ENCODE data around the gene PTOV1.

The PTOV1 gene

DNA sequence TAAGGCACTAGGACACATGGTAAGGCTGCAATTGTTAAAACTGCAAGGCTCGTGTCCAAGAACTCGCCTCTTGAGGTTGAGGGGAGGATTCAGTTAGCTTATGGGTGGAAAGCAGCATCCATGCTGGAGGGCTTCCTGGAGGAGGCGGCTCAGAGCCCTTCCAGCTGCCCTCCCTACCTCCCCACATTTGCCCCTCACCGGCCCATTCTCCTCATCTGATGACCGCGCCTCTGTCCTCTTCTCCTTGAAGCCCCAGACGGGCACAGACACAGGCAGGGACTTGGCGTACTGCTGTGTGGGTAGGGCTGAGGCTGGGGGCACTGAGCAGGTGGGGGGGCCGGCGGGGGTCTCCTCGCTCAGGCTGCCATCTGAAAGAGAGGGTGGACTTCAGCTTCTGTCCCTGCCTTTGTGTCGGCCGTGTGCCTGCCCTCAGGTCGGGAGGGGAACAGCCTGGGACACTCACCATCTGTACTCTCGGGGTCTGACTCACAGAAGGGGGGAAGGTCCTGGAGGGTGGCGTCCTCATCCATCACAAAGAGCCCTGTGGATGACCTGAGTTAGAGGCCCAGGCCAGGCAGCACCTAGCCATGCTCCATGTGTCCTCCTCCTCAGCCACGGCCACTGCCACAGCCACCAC, 20.5 kb downstream of the PTOV1 start:
- Mint-ChIP-seq H3K4me1 (peaks cover 31% of the 10 kb centered on the region), H3K27me3 (no peaks in the 10 kb centered on the region), H3K4me3 (no peak overlapping the region), H3K9me3 (no peaks in the 10 kb centered on the region), H3K36me3 (no peaks in the 10 kb centered on the region), H3K27ac (no peak overlapping the region)

DNA sequence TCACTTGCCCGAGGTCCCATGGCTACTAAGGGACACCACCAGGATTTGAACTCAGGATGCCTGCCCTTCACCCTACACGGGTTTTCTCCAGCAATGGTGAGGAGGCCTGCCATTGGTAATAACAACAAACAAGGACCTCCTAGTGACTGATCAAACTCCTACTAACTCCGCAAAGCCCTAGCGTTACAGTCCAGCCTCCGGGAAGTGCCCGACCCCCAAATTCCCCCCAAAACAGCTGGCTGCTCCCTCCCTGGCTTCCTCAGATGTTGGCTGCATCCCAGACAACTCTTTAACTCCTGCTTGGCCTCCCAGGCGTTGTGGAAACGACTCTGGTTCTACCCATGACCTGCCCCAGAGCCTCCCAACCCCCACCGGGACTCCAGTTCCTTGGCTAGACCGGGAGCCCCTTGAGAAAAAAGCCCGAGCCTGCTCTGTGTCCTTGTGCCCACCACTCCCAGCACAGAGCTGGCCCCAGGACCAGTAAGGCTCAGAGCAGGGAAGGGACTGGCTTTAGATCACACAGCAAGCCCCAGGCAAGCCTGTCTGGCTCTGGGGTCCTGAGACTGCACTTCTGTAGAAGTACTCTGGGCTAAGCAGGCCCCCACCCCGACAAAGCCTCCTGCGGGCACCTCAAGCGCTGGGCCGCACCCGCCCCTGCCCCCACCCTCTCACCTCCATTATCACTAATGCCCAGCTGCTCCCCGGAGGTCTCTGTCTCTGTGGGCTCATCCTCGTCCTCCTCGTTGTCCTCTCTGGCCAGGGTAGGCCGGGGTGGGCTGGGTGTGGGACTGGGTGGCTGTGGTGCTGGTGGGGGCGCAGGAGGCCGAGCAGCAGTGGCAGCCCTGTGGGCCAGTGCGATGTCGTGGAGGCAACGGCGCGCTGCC, 21.5 kb downstream of the PTOV1 start:
- Mint-ChIP-seq H3K4me3 (no peak overlapping the region), H3K4me1 (peaks cover 22% of the 10 kb centered on the region), H3K9me3 (no peaks in the 10 kb centered on the region), H3K27ac (no peak overlapping the region), H3K27me3 (no peaks in the 10 kb centered on the region), H3K36me3 (no peaks in the 10 kb centered on the region)

DNA sequence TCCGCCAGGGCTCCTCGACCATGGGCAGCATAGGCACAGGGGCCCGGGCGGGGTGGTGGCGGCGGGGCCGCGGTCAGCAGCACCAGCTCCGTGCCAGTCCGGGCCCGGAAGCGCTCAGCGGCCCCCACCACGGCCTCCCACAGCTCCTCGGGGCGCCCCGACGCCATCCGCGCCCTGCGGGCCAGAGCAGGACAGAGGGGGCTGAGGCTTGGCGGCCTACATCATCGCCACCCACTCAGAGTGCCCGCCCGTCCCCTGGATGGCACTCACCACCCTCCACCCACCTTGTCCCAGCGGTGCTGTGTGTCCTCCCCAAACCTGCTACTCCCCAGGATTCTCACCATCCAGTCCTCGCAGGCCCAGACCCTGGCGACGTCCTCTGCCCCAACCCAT, 22.2 kb downstream of the PTOV1 start:
- no peaks in the 10 kb centered on the region for H3K9me3 Mint-ChIP-seq
- H3K27me3 Mint-ChIP-seq, result no peaks in the 10 kb centered on the region
- no peak overlapping the region for H3K4me3 Mint-ChIP-seq
- H3K27ac Mint-ChIP-seq, result no peak overlapping the region
- peaks cover 21% of the 10 kb centered on the region for H3K4me1 Mint-ChIP-seq
- H3K36me3 Mint-ChIP-seq, result no peaks in the 10 kb centered on the region

DNA sequence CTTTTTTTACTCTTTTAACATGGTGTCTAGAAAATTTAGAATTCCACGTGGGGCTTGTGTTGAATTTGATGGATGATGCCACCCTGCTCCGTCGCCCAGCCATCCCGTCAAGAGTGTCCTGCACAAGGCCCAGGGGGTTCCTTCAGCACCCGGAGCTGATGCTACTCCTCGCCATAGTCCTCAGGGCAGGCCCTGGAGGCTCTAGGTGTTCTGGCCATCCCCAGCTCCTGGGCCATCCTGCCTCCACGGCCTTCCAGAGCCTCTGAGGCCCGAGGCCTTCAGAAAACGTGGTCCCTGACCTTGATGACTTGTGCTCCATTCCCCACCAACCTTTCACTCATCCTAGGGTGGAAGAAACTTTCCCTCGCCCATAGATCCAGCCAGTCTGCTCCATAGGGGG, 22.9 kb downstream of the PTOV1 start:
- H3K4me3 Mint-ChIP-seq, result no peak overlapping the region
- no peaks in the 10 kb centered on the region for H3K9me3 Mint-ChIP-seq
- no peaks in the 10 kb centered on the region for H3K27me3 Mint-ChIP-seq
- H3K4me1 Mint-ChIP-seq, result peaks cover 28% of the 10 kb centered on the region
- H3K36me3 Mint-ChIP-seq, result no peaks in the 10 kb centered on the region
- no peak overlapping the region for H3K27ac Mint-ChIP-seq

DNA sequence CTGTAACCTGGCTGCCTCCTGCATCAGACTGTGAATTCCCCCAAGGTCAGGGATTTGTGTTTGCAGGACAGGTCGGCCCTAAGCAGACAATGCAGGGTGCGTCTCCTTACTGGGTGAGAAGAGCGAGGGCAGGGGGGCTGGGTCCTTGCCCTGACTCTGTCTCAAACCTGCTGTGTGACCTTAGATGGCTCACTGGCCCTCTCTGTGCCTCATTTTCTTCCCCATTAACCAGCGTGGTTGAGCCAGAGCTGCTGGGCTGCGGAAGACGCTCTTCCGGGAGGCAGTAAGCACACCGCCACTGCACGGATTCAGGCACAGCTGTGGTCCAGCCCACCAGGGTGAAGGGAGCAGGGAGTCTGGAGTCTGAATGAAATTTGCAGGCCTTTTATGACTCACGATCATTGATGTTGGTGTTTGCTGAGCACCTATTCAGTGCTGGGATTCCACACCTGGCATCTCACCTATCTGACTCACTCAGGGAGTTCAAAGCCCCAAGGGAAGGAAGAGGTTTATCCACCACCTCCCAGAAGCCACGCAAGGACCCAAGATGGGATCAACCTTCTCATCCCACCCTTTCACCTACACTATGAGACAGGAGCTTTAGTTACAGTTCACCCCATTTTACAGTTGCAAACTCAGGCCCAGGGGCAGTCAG, 23.7 kb downstream of the PTOV1 start:
- H3K36me3 Mint-ChIP-seq, result no peaks in the 10 kb centered on the region
- H3K4me1 Mint-ChIP-seq, result peaks cover 33% of the 10 kb centered on the region
- H3K27ac Mint-ChIP-seq, result peak overlapping the region; percentile 59
- no peak overlapping the region for H3K4me3 Mint-ChIP-seq
- H3K9me3 Mint-ChIP-seq, result no peaks in the 10 kb centered on the region
- H3K27me3 Mint-ChIP-seq, result no peaks in the 10 kb centered on the region

DNA sequence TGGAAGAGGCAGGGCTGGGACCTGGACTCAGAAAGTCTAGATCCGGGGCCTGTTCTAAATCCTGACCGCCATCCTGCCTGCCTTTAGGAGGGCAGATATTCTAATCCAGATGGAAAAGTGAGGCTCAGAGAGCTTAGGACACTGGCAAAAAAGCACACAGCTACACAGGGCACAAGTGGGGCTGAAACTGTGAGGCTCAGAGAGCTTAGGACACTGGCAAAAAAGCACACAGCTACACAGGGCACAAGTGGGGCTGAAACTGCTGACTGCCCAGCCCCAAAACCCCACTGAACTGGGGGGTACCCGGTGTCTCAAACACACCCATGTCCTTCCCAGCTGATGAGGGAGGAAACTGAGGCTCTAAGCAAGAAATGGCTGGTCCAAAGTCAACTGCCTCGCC, 24.2 kb downstream of the PTOV1 start:
- H3K4me1 Mint-ChIP-seq, result peaks cover 32% of the 10 kb centered on the region
- peak overlapping the region; percentile 59 for H3K27ac Mint-ChIP-seq
- no peaks in the 10 kb centered on the region for H3K27me3 Mint-ChIP-seq
- no peaks in the 10 kb centered on the region for H3K9me3 Mint-ChIP-seq
- H3K4me3 Mint-ChIP-seq, result no peak overlapping the region
- no peaks in the 10 kb centered on the region for H3K36me3 Mint-ChIP-seq

DNA sequence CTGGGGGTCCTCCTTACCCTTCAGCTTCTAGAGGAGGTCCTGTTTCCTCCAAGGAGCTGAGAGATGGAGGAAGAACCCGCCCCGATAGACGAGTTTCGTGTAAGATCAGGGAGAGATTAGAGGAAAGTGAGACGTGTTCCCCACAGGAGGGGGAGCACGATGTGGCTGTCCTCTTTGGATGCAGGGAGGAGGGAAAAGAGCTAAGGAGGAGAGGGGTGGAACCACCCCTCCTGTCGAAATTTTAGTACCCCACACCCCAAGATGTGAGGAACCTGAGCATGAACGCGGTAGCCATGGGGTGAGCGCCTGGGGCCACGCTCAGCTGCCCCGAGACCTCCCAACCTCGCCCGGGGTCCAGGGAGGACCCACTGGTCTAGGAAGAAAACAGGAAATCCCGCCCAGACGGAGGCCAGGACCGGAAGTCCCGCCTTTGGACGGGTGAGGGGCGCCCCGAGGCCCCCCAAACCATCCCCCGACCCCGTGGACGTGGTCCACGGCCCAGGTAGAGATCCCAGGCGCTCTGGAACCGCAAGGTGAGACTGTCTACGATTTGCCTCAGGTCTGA, 25.0 kb downstream of the PTOV1 start:
- no peaks in the 10 kb centered on the region for H3K27me3 Mint-ChIP-seq
- H3K27ac Mint-ChIP-seq, result no peak overlapping the region
- no peaks in the 10 kb centered on the region for H3K9me3 Mint-ChIP-seq
- H3K36me3 Mint-ChIP-seq, result no peaks in the 10 kb centered on the region
- peaks cover 30% of the 10 kb centered on the region for H3K4me1 Mint-ChIP-seq
- no peak overlapping the region for H3K4me3 Mint-ChIP-seq

DNA sequence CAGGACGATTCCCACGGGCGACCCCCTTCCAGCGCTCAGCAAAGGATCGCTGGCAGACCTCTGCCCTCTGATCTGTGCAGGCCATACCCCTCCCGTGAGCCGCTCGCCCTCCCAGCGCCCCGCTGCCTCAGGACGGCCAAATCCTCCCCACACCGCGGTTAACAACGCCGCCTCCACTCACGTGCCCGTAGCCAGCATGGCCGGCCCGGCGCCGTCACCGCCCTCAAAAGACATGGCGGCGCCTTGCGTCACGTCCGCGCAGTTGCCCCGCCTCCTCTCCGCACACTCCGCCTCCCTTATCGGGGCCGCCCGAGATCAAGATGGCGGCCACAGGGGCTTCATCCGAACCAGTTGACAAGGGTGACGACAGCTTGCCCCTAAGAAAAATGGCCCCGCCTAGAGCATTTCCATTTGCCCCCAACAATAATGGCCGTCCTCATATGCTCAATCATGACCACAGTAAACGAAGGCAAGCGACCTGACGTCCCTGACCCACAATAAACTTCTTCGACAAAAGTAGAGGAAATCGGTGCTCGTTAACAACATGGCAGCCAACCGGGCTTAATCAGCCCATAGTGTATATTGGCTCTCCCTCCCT, 25.6 kb downstream of the PTOV1 start:
- H3K27me3 Mint-ChIP-seq, result no peaks in the 10 kb centered on the region
- H3K27ac Mint-ChIP-seq, result no peak overlapping the region
- no peaks in the 10 kb centered on the region for H3K36me3 Mint-ChIP-seq
- H3K4me3 Mint-ChIP-seq, result no peak overlapping the region
- no peaks in the 10 kb centered on the region for H3K9me3 Mint-ChIP-seq
- peaks cover 30% of the 10 kb centered on the region for H3K4me1 Mint-ChIP-seq

DNA sequence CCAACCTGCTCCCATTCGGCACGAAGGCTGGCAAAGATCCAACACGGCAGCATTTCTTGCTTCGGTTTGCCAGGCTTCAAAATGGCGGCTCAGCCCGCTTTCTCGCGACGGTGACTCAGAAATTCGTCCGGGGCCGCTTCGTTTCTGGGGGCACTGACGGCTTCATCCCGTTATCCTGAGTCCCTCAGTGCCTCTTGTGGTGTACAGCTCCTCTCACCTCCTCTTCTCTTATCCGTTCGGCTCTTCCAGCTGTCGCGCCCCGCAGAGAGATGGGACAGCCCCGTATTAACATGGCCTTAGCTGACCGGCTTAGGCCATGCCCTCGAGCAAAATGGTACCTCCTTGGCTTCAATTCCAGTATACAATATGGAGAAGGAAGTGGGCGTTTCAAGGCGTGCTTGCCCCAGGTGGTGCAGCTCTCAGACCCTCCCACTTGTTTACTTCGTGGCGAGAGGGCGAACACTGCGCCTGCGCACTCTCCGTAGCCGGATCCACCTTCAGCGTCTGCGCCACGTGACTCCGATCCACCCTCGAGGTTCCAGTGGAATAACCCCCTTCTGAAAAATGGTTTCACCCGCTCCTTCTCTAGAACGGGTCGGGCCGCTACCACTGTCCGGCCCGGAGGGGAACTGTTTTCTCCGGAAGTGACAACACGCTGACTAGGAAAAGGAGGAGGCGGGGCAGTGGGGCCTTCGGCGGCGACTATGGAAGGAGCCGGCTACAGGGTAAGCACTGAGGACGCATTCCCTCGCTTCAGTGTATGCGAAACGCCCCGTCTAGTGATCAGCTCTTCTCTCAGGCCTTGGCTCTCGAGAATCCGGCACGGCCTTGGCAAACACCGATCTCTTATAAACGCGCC, 26.3 kb downstream of the PTOV1 start, which contains the start of the genes AKT1S1 and TBC1D17:
AKT1S1 (minus strand) TSS at position 336 of the 859 bp plus-strand sequence. CDS start 4,060 bp downstream, outside the sequence.
TBC1D17 (plus strand) TSS at position 683 of the 859 bp plus-strand sequence; CDS start at position 705, 22 bp downstream.
- H3K27ac Mint-ChIP-seq, result peak within 1 kb of the TSS; percentile 94
- H3K36me3 Mint-ChIP-seq, result no peaks in the 10 kb centered on the region
- no peak within 1 kb of the TSS for H3K4me3 Mint-ChIP-seq
- H3K9me3 Mint-ChIP-seq, result no peaks in the 10 kb centered on the region
- H3K4me1 Mint-ChIP-seq, result peaks cover 26% of the 10 kb centered on the region
- no peaks in the 10 kb centered on the region for H3K27me3 Mint-ChIP-seq

DNA sequence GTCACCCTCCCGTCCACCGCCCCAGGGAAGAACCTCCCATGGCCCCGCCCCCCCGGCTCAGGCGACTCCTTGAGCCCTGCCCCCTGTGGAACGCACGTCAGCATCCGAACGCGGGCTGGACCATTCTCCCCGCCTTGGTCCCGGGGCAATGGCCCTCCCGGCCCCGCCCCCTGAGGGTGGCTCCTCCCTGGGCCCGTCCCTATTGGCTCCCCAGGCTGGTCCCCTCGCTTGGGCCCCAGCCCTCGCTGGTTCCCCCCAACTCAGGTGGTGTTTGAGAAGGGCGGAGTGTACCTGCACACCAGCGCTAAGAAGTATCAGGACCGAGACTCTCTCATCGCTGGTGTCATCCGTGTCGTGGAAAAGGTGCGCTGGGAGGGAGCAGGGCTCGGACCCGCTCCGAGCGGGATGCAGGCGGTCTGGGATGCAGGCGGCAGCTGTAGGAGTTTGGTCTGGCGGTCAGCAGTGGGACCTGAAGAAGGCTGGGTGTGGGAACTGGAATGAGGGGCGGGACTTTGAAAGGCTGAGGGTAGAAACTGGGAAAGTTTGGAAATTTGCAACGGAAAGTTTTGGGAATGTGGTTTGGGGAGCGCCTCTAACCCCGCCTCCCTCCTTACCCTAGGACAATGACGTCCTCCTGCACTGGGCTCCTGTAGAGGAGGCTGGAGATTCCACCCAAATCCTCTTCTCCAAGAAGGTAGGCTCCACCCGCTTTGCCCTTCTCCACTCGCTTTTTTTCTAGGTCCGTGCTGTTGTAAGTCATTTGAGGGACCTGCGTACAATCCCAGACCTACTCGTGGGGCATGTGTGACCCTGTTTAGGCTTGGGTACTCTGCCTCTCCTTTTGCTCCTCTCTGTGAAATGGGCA, 27.2 kb downstream of the PTOV1 start:
- H3K4me1 Mint-ChIP-seq, result peaks cover 26% of the 10 kb centered on the region
- H3K4me3 Mint-ChIP-seq, result no peak overlapping the region
- peak overlapping the region; percentile 94 for H3K27ac Mint-ChIP-seq
- H3K36me3 Mint-ChIP-seq, result peaks cover under 1% of the 10 kb centered on the region
- H3K9me3 Mint-ChIP-seq, result no peaks in the 10 kb centered on the region
- H3K27me3 Mint-ChIP-seq, result no peaks in the 10 kb centered on the region

DNA sequence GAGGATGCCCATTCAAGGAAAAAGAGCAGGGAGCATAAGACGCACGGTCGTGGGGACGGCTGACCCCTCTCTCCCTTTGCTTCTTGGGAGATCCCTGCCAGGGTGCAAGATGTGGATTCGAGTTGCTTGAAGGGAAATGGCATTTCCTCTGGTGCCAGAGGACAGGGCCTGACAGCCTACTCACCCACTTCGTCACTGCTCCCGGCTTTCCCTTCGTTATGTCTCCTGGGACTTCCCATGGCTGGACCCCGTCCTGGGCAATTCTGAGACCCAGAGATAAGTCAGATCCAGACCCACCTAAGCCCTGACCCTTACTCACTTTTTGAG, 27.7 kb downstream of the PTOV1 start:
- peaks cover 2% of the 10 kb centered on the region for H3K36me3 Mint-ChIP-seq
- H3K4me1 Mint-ChIP-seq, result peaks cover 26% of the 10 kb centered on the region
- no peaks in the 10 kb centered on the region for H3K9me3 Mint-ChIP-seq
- H3K27ac Mint-ChIP-seq, result peak overlapping the region; percentile 30
- no peaks in the 10 kb centered on the region for H3K27me3 Mint-ChIP-seq
- H3K4me3 Mint-ChIP-seq, result no peak overlapping the region

DNA sequence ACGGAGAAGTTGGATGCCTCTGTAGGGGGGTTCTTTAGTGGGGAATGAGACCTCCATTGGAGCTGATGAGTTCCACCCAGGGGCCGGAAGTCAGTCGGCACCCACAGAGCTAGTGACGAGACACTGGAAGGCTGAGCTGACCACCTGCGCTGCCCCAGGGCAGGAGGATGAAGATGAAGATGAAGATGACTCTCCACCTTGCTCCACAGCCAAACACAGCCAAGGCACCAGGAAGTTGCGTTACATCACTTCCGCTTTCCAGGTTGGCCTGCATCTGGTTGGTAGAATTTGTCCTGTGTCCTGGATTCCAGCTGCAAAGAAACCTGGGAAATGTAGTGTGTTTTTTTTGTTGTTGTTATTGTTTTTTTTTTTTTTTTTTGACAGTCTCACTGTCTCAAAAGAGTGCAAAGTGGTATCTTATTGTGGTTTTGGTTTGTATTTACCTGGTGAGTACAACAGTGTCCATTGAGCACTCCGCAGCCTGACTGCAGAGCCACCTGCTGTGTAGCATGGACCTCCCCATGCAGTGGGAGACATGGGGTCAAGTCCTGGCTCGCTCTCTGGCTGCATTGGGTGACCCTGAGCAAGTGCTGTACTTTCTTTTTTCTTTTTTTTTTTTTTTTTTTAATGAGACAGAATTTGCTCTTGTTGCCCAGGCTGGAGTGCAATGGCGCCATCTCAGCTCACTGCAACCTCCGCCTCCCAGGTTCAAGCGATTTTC, 28.4 kb downstream of the PTOV1 start:
- H3K4me3 Mint-ChIP-seq, result no peak overlapping the region
- H3K9me3 Mint-ChIP-seq, result no peaks in the 10 kb centered on the region
- peaks cover 3% of the 10 kb centered on the region for H3K36me3 Mint-ChIP-seq
- H3K27ac Mint-ChIP-seq, result no peak overlapping the region
- H3K4me1 Mint-ChIP-seq, result peaks cover 26% of the 10 kb centered on the region
- no peaks in the 10 kb centered on the region for H3K27me3 Mint-ChIP-seq

DNA sequence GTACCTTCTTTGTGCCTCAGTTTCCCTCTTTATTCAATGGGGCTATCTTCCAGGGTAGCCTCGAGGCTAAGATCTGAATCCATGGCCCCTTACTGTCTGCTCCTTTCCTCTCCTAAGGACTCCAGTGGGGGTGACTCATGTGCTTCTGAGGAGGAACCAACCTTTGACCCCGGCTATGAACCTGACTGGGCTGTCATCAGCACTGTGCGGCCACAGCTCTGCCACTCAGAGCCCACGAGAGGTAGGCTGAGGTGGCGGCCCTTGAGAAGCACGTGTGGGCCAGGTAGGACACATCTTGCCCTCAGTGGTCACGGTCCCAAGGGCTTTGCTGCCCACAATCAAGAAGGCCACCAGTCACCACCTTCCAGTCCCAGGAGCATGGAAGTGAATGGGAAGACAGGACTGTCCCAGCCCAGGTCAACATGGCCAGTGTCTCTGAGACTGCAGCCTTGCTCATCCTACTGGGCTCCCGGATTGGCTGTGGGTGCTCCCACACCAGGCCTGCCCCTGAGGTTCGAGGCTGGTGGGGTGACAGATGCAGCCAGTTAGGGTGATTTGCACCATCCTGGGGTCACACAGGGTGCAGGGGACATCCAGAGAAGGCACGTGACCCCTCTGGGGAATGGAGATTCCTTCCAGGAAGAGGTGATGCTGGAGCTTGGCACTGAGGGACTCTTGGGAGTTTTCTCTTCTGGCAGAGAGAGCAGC, 29.4 kb downstream of the PTOV1 start:
- H3K4me3 Mint-ChIP-seq, result no peak overlapping the region
- H3K9me3 Mint-ChIP-seq, result no peaks in the 10 kb centered on the region
- H3K4me1 Mint-ChIP-seq, result peaks cover 21% of the 10 kb centered on the region
- no peaks in the 10 kb centered on the region for H3K27me3 Mint-ChIP-seq
- H3K27ac Mint-ChIP-seq, result no peak overlapping the region
- H3K36me3 Mint-ChIP-seq, result peaks cover 4% of the 10 kb centered on the region

Data from activated naive CD4-positive, alpha-beta T cell treated with anti-CD3 and anti-CD28 coated beads, Interleukin-2, amount 50 U/mL, for 24 hours (primary cell).